Tongue (tissue), 2 donors: Measurements from ENCODE around the gene PIGA. TPM values are rescaled to one million over a fixed set of nuclear protein-coding genes. Genes with fewer than 3 reads are reported as not detected.

Source experiments
- DNase-seq: peaks from one replicate; pipeline ENCODE4 v3.0.0-alpha.2; 2015
- total RNA-seq: library from RNA; depleted of rRNA; stranded (reverse); fragments of >200 nt; gene quantifications from one replicate; pipeline ENCODE4 v1.2.3, GENCODE V29; 2014

PIGA gene
- total RNA-seq: 16.5 TPM

GRCh38 chrX:15335135-15336022, at the start of gene PIGA:
PIGA (minus strand) TSS chrX:15335523; CDS start chrX:15331930, 3,593 bp downstream.
- DNase-seq: peak; percentile 97

DNA sequence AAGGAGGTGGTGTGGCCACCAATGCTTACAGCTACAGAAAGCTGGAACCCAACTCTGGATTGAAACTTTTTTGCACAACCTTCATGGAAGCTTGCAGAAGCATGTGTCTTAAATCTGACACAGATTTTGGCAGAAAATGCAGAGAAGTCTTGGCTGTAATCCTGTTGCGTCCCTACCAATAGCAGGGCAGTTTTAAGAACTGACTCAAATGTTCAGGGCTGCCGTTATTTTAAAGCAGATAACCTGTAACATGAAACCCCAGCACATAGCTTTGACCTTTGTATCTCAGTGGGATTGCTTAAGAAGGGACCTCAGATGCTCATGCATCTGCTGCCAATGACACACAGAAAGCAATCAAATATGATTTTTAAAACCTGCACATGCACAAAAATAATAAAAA, 49.0 kb upstream of the PIGA start, which contains the start of gene VEGFD:
VEGFD (minus strand) TSS at position 110 of the 400 bp plus-strand sequence. CDS start 467 bp downstream, outside the sequence.
- DNase-seq: peak; percentile 20

- DNase-seq: no peak
Measured at GRCh38 chrX:15382813-15383212, 47.5 kb upstream of the PIGA start.

DNA sequence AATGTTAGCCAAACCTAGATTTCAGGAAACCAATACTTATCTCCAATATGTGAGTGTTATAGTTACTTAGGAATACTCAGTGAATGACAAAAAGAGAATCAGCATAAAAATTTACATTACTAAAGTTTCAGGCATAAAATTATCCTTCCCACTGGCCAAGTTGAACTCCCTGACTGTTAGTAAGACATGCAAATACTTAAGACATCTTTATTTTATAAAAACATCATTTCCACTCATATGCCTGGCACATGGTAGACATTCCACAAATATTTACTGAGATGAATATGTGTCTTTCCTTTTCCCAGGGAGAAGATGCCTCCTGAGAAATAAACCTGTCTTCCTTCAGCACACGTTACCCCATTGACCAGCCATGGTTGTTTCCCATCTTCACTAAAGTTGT, 41.6 kb upstream of the PIGA start:
- no peak for DNase-seq

DNA sequence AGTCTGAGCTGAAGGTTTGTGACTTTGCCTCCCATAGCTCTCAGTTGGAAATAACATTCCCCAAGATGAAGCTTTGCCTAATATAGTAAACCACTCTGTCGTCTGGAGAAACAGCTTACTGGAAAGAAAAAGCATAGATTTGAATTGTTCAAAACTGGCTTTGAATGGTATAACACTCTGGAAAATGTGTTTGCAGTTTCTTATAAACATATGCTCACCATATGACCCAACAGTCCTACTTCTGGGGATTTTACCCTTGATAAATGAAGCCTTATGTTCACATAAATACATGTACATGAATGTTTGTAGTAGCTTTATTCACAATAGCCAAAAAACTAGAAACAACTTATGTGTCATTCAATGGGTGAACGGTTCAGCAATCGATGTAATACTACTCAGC, 38.7 kb upstream of the PIGA start:
- peak; percentile 12 for DNase-seq

GRCh38 chrX:15366506-15367352, 31.4 kb upstream of the PIGA start:
- DNase-seq: no peak

- no peak for DNase-seq
Measured at GRCh38 chrX:15359701-15360100, 24.4 kb upstream of the PIGA start.

GRCh38 chrX:15358533-15358932, 23.2 kb upstream of the PIGA start:
- no peak for DNase-seq

GRCh38 chrX:15356444-15356843, 21.1 kb upstream of the PIGA start:
- DNase-seq: peak; percentile 26

- peak; percentile 25 for DNase-seq
Measured at GRCh38 chrX:15350329-15350996, 15.1 kb upstream of the PIGA start.

DNA sequence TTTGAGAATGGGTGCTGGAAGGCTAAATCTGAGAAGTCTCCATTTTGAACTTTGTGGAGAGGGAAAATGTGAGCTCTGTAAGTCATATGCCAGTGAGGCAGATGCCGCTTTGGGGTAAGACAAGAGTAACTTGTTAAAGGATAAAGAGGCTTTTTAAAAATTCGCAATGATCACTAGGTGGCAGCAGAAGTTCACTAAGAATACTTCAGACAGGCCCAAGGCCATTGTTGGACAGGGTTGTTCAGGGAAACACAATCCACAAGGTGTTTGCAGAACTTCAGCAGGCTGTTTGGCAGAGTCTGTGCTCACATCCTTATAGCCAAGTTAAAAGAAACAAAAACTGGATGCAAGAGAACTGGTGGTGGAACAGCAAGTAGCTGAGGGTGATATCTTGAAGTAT, 13.7 kb upstream of the PIGA start:
- DNase-seq: peak; percentile 82

DNA sequence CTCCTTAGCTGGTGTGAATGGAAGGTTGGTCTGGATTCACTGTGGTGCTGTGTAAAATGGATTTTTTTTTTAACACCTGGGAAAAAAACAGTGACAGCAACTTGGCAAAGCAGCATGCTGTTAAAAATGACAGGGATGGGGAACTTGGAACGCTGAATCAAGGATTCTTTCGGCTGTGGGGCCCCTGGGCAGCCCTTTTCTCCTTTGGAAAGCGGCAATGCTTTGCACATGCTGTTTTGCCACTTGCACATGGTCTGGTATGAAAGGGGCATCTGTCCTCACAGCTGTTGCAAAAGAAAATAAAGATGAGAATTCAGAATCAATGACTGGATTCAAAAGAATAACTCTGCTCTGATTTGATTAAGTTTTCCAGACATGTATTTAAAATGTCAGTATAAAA, 10.7 kb upstream of the PIGA start:
- peak; percentile 5 for DNase-seq

GRCh38 chrX:15344106-15344505, 8.8 kb upstream of the PIGA start:
- no peak for DNase-seq

GRCh38 chrX:15343075-15343476, 7.8 kb upstream of the PIGA start:
- no peak for DNase-seq

DNA sequence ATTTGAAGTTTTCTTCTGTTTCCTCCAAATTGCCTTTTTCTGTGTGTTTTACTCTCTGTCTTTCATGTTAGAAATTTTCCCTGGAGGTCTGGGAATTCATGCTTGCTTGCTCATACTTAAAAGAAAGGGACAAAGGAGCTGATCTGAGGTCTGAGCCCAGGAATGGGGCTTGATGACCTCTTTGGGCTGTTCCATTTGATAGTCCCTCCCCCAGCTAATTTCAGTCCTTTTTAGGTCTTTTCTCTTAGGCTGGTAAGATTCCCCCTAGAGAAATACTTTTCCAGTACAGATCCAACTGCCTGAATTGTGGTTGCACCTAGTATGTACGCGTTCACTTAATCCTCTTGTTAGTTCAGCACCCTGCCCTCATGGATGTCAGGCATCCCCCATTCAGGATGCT, 5.5 kb upstream of the PIGA start:
- DNase-seq: no peak

GRCh38 chrX:15336023-15336413, 695 bp upstream of the PIGA start:
- peak; percentile 58 for DNase-seq

GRCh38 chrX:15334561-15334960, 762 bp downstream of the PIGA start:
- DNase-seq: peak; percentile 16

DNA sequence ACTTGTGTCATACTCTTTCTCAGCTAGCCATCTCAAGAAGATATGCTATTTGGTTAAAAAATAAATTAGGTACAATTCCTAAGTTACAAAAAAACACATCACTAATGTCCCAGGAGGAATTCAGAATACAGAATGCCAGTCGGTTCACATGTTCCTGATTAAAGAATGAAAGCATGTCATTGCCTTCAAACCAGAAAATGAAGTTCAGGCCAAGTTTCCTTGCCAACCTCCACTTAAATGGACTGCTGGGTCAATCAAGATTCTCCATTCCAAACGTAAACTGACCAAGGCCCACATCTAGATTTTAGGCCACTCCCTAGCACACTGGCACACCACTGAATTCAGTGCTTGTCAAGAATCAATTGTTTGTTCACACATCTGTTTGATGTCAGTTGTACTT, 6.5 kb downstream of the PIGA start:
- no peak for DNase-seq

DNA sequence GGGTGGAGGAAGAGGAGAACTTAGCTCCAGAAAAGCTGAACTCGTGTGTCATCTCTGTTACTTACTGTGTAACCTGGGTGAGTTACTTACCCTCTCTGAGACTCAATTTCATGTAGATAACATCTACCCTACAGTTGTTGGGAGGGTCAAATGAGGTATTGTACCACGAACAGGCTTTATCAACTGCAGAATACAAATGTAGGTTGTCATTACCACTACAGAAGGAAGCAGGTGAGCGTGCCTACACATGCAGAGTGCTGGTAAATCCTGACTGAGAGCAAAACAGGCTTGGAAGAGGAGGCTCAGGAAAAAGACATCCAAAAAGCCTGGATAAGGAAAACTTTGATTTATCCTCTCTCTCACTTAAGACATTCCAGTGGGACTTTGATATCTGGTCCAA, 7.2 kb downstream of the PIGA start:
- DNase-seq: no peak

DNA sequence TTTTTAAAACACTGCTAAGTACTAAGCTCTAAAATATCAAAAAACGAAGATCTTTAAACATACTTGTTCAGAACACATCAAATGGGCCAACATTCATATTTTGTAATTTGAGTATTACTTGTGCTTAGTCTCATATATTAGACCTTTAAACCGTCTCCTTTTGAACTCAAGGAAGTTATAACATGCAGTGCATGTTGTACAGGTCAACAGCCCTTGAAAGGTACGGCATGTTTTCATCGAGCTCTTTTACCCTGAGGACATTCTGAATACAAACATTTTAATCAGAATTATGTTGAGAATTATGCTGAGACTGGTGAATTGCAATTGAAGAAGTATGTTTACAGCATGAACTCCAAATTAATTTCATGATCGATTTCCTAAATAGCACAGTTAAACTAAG, 12.9 kb downstream of the PIGA start:
- no peak for DNase-seq

GRCh38 chrX:15322072-15322471, 13.3 kb downstream of the PIGA start:
- DNase-seq: no peak

DNA sequence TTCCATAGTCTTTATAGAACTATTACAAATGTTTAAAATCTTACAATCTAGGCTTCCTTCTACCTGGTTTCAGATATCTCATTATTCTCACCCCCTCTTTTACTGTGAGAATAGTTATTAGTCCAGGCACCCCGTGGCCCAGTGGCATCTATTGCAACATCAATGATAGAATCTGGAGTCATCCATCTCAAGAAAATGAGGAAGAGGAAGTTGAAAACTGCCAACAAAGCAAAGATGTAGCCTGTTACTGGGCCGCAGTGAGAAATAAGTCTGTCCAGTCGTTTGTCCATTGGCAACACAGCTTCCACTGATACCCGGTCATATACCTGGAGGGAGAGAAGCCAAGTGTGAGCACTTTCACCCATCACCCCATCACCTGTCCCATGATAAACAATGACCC, 13.9 kb downstream of the PIGA start:
- DNase-seq: no peak

- no peak for DNase-seq
Measured at GRCh38 chrX:15320297-15320696, 15.0 kb downstream of the PIGA start.
